ENCODE results near the gene ANXA2R. TPM values are rescaled to one million over a fixed set of nuclear protein-coding genes. Genes with fewer than 3 reads are reported as not detected.

The ANXA2R gene
- total RNA-seq, result 2.5 and 3.6 TPM in 2 replicates

GRCh38 chr5:43040287-43041098, at the start of gene ANXA2R:
TSS of gene ANXA2R (minus strand) at chr5:43040319. CDS start at chr5:43040046, 273 bp downstream.

Other genes starting within 250 kb of the ANXA2R start
- 324 and 373 TPM in 2 replicates for gene SELENOP, start 228.4 kb downstream of the ANXA2R start, total RNA-seq
- 18.4 and 22.5 TPM in 2 replicates for gene ZNF131, start 80.6 kb upstream of the ANXA2R start, total RNA-seq
- gene NIM1K, start 151.9 kb upstream of the ANXA2R start, total RNA-seq, result 0.68 and 0.87 TPM in 2 replicates